HG02970 (cell line): ENCODE measurements around the gene TAC4.

Experiments used
- ATAC-seq: cut with Tn5 transposase; IDR thresholded peaks from one replicate; pipeline ENCODE4 v1.9.1; 2021; ENCODE audit warnings: mild to moderate bottlenecking, moderate library complexity, moderate number of reproducible peaks; ENCODE audit not compliant: unreplicated experiment, low FRiP score

Gene TAC4

DNA sequence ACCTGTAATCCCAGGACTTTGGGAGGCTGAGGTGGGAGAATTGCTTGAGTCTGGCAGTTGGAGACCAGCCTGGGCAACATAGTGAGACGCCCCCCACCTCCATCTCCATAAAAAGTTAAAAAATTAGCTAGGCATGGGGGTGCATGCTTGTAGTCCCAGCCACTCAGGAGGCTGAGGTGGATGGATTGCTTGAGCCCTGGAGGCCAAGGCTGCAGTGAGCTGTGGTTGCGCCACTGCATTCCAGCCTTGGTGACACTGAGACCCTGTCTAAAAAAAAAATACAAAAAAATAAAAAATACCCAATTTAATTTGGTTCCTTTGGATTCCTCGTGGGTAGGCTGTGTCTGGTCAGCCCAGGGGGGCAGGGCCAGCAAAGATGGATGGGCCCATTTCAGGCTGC is 26.1 kb upstream of the TAC4 start:
- no peak for ATAC-seq

DNA sequence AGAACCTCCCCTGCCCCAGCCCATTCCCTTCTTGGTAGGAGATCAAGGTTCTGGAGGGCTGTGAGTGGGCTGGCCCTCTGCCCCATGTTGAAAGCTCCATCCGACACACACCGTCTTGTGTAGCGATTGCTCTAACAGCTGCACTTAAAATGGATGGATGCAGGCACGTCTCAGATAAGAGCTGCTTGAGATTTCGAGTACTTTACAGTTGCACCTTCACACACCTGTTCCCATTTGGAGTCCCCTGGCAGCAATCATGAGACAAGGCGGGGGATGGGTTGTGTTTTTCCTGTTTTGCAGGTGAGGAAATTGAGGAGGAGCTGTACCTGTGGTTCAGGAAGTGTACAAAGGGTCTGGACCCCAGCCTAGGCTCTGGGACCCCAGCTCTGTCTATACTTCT is 25.6 kb upstream of the TAC4 start:
- no peak for ATAC-seq

DNA sequence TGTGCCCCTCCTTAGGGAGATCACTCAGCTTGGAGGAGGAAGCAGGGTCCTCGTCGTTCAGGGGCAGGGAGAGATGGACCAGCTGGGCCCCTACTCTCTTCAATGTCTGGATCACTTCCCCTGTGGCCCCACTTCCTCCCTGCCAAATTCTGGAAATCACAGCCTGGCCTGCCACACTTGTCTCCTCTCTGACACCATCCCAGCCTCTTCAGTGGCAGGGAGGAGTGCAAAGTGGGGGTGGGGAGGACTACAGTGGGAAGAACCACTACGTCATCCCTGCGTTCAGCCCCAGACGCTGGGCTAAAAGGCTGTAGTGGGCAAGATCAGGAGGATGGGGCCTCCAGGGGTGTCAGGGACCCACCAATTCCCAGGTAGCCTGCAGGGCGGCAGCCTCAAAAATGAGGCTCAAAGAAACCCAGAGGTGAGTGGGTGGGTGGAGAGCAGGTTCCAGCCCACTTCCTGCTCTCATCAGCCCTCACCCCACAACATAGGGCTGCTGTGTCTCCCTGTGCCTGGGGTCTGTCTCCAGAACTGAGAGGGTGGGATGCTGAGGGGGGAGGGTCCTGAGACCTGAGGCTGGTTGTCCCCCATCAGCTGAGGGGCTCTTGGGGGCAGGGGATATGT is 25.0 kb upstream of the TAC4 start:
- ATAC-seq, result no peak

DNA sequence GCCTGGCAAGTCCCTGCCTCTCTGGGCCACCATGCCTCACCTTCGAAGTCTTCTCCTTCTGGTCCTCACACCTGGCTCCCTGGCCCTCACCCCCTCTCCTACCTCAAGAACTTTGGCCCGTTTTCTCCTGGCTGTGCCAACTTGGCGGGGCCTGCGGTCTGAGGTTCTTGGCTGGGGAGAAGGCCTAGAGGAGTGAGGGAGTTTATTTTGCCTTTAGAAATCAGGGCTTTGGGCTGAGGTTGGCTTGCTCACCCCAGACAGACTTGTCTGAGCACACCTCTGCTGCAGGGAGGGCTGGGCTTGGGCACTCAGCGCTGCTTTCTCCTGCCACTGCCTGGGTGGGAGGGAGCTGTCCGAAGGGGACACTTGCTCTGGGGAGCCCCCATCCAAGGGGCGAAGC is 23.3 kb upstream of the TAC4 start:
- ATAC-seq, result no peak

DNA sequence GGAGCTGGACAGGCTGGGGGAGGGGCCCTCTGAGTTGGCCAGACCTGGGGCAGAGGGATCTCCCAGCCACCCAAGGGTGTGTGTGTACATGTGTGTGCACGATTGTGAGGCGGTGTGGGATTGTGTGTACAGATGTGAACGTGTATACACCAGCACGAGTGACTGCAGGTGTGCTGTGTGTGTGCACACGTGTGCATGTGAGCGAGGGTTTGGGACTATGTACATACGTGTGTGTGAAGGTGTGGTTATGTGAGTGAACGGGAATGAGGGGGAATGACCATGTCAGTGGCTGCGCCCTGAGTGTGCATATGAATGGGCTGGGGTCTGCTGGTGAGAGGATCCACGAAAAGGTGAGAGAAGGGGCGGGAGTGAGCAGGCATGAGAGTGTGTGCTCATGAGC is 22.4 kb upstream of the TAC4 start:
- no peak for ATAC-seq

DNA sequence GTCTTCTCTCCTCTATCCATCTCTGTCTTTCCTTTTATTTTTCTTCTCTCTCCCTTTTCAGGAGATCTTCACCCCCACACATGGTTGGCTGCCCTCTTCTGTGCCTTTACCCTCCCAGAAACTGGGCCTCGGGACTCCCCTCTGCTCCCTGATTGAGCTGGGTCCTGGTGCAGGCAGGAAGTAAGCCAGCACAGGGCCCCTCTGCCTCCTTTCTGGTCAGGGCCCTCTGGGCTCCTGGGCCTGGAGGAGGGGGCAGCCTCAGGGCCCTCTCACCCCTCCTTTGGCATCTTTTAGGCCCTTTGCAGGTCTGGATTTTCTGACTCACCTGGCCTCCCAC is 21.1 kb upstream of the TAC4 start:
- no peak for ATAC-seq

DNA sequence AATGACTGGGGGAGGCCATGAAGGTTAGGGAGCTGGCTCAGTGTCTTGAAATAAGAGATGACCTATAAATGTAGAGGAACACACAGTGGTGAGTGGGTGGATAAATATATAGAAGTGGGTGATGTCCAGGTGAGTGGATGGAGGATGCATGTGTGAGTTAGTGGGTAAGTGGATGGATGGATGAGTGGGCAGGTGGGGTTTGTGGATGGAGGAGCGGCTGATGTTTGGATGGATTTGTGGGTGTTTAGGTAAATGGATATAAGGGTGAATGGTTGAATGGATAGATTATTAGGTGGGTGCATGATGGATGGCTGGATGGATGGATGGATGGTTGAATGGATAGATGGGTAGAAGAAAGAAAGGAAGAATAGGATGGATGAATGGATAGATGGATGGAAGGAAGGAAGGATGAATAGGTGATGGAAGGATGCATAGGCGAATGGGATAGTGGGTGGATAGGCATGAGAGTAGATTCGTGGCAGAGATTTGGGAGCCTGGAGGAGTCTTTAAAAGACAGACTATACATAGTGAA is 19.1 kb upstream of the TAC4 start:
- ATAC-seq, result no peak

DNA sequence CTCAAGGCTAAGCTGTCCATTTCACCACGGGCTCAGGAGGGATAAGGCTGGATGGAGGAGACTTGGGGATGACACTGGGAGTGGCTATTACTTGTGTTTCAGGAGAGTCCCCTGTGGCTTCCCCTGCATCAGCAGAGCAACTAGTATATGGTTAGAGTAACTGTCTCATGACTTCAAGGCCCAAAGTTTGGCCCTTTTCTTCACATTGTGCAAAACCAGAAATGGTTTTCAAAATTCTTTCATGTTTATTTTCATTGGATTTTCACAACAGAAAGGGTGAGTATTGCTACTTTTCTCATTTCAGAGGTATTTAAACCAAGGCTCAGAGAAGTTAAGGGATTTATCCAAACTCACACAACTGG is 18.1 kb upstream of the TAC4 start:
- no peak for ATAC-seq

DNA sequence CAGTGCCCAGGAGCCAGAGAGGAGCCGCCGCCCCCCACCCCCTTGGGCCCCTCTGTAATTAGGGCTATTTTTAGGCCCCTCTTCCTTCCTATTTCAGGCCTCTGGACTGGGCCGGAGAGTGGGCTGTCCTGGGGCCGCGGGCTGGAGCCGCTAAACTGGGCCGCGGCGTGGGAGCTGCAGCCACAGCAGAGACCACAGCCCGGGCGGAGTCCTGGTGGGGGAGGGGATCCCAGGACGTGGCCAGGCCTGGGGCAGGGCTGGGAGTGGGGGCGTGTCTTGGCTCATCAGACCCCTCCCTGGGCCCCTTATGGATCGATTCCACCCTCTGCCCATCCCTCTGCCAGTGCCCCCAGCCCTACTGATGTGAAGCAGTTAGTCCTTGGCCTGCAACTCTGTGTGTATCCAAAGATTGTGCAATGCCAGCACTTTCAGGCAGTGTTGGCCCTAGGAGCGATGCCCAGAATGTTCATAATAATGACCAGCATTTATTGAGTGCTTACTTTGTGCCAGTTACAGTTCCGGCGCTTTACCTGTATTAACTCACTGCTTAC is 15.0 kb upstream of the TAC4 start:
- ATAC-seq, result no peak

DNA sequence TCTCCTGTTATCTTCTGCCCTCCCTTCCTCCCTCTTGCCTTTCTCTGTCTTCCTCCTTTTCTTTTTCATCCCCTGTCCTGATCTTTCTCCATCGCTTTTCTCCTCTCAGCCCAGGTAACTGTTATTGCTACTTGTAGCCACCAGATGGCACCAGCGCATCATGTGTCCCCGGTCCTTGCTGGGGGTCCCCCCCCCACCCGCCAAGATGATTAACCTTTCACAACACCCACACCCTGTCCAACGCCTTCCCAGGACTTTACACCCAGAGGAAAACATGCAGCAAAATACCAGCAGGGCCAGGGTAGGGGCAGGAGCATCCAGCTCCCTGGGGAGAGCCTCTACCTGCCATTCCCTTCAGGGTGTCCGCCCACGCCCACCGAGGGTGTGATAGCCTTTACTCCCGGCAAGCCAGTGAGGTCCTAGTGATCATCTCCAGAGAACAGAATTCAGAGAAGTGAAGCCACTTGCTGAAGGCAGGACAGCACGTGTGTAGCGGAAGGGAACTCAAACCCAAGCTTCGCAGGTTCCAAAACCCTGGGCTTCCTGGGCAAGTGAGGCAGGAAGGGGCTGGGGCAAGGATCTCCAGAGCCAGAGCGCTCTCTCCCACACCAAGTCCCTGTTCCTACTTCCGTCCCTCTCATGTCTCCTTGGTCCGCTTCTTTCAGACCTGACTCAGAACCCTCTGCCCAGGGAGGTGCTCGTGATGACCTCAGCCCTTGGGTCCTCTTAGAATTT is 13.4 kb upstream of the TAC4 start:
- ATAC-seq, result no peak

DNA sequence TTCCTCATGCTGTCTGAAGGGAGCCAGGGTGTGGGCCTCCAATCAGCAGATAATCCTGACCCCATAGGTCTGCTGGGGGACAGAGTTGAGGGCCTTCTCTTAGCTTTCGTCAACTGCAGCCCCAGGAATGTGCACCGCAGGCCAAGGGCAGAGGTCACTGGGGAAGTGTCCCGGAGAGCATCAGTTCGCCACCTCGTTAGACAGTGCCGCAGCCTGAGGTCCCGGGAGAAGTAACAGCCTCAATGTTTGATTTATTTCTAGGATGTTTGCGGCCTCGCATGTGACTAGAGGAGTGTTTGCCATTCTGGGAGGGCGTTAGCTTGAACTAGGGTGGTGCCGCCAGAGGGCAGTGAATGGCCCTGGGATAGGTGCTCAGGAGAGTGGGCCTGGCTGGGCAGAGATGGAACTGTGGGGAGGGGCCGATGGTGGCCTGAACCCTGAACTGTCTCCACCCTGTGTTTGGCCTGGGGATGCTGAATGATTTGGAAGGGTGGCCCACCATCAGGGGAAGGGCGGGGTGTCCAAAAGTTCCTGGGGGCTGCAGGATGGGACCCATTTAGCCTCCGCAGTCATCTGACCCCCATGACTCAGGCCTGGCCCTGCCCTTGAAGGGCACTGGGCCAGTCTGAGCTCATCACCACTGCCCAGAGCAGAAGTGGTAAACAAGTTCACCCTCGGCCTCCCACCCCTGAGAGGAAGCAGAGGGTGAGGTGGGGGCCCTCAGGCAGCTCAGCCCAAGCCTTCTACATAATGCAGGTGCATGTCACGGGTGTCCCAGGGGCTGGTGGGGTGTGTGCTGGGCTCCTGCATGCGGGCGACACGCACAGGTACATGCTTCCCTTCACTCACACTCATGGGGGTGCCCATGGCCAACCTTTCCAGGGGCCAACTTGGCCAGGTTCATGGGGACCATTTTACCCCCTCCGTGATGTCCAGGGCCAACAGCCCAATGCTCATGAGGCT is 12.4 kb upstream of the TAC4 start:
- no peak for ATAC-seq

DNA sequence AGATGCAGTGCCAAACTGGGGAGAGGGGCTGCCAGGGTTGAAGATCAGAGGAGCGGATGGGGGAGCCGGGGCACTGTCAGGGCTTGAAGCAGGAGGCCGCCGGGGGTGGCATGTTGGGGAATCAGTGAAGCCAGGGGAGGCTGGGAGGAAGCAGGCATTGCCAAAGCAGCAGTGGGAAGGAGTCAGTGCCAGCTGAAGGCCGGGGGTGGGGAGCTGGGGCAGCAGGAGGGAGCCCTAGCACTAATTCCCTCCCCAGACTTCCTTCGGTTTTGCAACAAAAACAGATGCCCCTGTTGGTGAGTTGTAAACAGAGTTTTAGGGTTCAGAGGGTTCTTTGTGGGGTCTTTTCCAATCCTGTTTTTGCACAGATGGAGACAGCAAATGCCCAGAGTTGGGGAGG is 10.9 kb upstream of the TAC4 start:
- ATAC-seq, result no peak

DNA sequence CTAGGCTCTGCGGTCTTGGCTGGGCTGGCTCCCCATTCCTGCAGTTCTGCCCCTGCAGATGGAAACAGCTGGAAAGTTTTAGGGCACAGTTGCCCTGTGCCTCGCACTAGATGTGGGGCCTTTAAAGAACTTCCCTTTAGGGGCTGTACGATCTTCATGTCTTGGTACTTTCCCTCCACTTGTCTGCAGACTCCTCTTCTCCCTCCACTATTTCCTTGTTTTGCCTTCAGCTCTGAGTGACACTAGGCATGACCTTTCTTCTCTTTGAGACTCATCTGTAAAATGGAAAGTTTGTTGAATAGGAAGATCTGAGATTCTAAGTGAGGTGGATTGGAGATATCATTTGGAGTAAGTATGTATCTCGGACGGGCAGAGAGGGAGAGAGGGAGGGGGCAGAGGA is 6.3 kb upstream of the TAC4 start:
- no peak for ATAC-seq

DNA sequence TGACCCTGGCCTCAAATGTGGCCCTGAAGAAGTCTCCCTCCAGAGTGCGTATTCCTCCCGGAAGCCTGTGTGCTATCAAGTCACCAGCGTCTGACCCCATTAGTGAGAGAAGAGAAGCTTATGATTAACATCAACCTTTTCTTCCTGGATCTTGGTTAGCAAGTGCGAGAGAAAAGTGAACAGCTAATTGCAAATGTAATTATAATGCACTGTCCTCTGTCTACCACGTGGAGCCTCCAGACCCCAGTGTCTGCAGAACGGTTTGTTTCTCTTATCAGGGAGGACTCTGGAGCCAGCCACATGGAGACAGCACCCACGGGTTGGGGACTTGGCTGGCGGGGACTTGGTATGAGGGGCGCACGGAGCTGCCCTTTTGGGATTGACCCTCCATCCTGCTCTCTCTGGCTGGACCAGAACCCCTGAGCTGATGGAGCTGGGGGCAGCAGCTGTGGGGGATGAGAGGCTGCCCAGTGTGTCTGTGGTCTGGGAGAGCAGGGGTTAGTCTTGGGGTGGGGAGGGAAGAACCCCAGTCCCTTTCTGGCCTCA is 5.7 kb upstream of the TAC4 start:
- ATAC-seq, result no peak

DNA sequence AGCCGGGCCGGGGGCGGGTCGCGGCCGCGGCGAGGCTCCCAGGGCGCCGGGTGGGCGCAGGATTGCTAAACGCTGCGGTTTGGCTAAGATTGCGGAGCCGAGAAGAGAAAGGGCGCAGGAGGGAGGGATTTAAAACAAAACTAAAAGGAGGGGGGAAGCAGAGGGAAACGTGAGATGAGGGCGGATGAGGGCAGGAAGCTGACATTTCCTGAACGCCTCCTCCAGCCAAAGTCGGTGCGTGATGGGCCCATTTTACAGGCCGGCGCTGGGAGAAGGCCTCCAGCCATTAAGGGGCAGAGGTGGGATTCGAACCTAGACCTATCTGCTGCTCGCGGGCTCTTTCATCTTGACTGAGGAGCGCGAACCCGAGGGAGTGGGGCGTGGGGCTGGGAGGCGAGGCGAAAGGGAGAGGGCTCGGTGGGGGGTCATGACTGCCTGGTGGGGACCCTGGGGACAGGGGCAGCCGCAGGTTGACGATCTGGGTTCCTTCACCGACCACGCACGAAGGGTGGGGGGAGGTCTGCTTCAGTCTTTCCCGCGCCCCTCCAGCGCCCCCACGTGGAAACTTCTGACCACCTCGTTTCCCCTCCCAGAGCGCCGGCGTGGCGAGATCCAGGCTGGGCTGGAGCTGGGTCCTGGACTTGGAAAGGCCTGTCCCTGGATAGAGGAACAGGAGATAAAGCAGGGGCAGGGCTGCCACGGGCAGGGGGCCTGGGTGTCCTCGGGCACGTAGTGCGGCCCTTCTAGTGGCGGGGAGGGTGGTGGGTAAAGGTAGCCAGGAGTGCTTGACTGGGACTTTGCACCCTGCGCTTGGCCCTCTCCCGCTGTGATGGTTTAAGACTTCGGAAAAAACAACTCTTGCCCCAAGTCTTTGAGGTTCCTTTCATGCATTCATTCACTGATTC is 3.8 kb upstream of the TAC4 start:
- no peak for ATAC-seq

DNA sequence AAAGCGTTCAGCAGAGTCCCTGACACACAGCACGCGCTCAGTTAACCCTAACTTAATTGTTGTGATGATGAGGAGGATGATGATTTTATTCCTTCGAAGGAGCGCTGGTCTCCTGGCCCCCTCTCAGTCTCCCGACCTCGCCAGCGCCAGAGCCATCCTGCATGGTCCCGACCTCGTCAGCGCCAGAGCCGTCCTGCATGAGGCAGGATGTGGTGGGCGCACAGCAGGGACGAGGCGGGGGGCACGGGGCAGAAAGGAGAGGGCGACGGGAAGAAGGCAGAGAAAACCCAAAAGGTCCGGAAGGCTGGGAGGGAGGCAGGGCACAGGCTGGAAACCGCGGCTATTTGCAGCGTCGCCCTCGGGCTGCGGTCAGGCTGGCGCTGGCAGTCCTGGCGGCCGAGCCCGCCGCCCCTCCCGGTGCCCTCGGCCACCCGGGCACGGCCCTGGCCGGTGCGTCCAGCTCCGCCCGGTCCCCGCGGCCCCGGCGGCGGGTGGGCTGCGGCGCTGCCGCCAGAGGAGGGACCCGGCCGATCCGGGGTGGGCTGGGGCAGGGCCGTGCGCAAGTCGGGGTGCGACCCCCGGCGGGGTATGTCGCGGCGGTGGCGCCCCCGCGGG is 3.0 kb upstream of the TAC4 start:
- no peak for ATAC-seq

DNA sequence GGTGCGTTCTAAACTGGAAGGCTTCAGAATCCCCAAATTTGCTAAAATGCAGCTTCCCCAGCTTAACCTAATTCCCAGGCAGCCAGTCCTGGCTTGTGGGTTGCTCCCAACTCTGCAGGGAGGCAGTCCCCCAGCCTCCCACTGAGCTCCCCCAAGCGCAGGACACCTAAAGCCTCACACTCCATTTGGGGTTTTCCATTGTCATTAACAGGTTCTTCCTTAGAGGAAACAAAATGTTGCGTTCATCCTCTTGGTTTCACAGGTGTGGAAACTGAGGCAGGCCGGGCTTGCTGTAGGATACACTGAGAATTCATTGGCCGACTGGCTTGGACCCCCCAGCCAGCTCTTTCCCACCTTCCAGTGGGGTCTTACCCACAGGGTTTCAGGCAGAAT is 2.3 kb upstream of the TAC4 start:
- ATAC-seq, result no peak

DNA sequence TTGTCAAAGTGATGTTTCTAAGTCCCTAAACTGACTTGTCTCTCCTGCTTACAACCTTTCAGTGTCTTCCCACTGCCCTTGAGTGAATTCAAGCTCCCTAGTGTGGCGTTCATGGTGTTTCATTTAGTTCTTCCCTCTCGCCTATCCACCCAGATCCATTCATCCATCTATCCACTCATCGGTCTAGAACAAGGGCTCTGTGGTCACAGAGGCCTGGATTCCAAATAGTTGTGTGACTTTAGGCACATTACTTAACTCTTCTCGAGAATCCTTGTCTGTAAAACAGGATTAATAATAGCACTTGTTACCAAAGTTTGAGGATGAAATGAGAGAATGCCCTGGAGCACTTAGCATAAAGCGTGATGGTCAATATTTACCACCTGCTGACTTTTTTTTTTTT is 870 bp upstream of the TAC4 start:
- no peak for ATAC-seq

DNA sequence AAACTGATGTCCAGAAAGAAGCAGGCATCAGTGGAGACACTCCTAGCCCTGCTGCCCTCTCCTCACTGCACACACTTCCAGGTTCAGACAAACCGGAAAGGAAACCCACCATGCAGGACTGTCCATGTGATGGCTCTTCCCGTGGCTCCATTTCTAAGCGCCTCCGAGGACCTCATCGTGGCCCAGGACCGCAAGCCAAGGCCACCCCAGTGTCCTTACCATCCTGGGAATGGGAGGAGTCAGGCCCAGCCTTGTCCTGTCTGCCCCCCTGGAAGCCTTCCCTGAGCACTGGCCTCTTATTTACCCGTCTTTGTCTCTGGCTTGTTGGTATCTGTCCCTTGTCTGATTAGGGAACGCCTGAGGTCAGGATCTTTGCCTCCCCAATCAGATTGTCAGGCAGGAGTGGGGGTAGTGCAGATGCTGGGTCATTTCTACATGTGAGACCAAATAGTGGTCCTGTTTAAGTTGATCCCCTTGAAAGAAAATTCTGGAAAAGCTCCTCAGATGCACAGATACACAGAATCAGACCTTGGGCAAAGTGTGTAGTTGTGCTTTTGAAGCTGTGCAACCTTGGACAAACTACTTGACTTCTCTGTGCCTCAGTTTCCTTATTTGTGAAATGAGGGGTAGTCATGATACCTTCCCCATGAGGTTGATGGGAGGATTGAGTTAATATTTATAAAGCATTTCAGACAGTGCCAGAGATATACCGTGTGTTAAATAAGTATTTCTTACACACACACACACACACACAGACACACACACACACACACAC is 744 bp downstream of the TAC4 start:
- ATAC-seq, result no peak
